Measurements from ENCODE around the gene EPRS1.
"Not testable (repeated sequence)": the region's sequence is repeated elsewhere in the genome, so short reads cannot be mapped to it uniquely, and the experiment has no call there.

EPRS1 gene

GRCh38 chr1:220046052-220046930 lies at the start of gene EPRS1:
TSS of gene EPRS1 (minus strand) at chr1:220046505. CDS start at chr1:220046388, 117 bp downstream.
- peak; percentile 96 for DNase-seq (ENCODE audit: low spot score)

GRCh38 chr1:220094016-220094911 lies 48.0 kb upstream of the EPRS1 start, which contains the start of gene IARS2:
TSS of gene IARS2 (plus strand) at chr1:220094132. CDS start at chr1:220094217, 85 bp downstream.
- peak; percentile 93 for DNase-seq (ENCODE audit: low spot score)

GRCh38 chr1:220093361-220094015 lies 47.2 kb upstream of the EPRS1 start:
- DNase-seq (ENCODE audit: low spot score): no peak

- no peak for DNase-seq (ENCODE audit: low spot score)
Observed at GRCh38 chr1:220092694-220093093, 46.4 kb upstream of the EPRS1 start.

GRCh38 chr1:220089650-220090556 lies 43.6 kb upstream of the EPRS1 start, which contains the start of gene BPNT1:
TSS of gene BPNT1 (minus strand) at chr1:220089788. CDS start at chr1:220079846, 9,942 bp downstream.
- DNase-seq (ENCODE audit: low spot score): peak; percentile 99

GRCh38 chr1:220086261-220086686 lies 40.0 kb upstream of the EPRS1 start:
- not testable (repeated sequence) for DNase-seq (ENCODE audit: low spot score)

GRCh38 chr1:220084460-220084859 lies 38.2 kb upstream of the EPRS1 start:
- no peak for DNase-seq (ENCODE audit: low spot score)

- no peak for DNase-seq (ENCODE audit: low spot score)
Observed at GRCh38 chr1:220077887-220078286, 31.6 kb upstream of the EPRS1 start.

- no peak for DNase-seq (ENCODE audit: low spot score)
Observed at GRCh38 chr1:220076861-220077762, 30.8 kb upstream of the EPRS1 start.

- no peak for DNase-seq (ENCODE audit: low spot score)
Observed at GRCh38 chr1:220067269-220068204, 21.2 kb upstream of the EPRS1 start.

GRCh38 chr1:220062629-220063028 lies 16.3 kb upstream of the EPRS1 start:
- no peak for DNase-seq (ENCODE audit: low spot score)

- DNase-seq (ENCODE audit: low spot score): no peak
Observed at GRCh38 chr1:220060876-220061275, 14.6 kb upstream of the EPRS1 start.

- peak; percentile 22 for DNase-seq (ENCODE audit: low spot score)
Observed at GRCh38 chr1:220056374-220056773, 10.1 kb upstream of the EPRS1 start.

GRCh38 chr1:220045356-220046051 lies 801 bp downstream of the EPRS1 start:
- DNase-seq (ENCODE audit: low spot score): peak; percentile 13

GRCh38 chr1:220044678-220045355 lies 1.5 kb downstream of the EPRS1 start:
- DNase-seq (ENCODE audit: low spot score): no peak

GRCh38 chr1:220043646-220044045 lies 2.7 kb downstream of the EPRS1 start:
- no peak for DNase-seq (ENCODE audit: low spot score)

GRCh38 chr1:220040028-220040596 lies 6.2 kb downstream of the EPRS1 start:
- no peak for DNase-seq (ENCODE audit: low spot score)

Measured in CD4-positive, alpha-beta T cell treated with Interleukin-15 for 4 hours (primary cell).